NB4 (cell line): ENCODE results near the gene KCNK13.

Experiments
- CTCF ChIP-seq: IDR thresholded peaks from one replicate; pipeline ENCODE4 v1.5.1; 2012; ENCODE audit warnings: low read depth, low read length
- MAX ChIP-seq: IDR thresholded peaks from 2 replicates; pipeline ENCODE4 v1.6.1; 2011; ENCODE audit warnings: low read depth, low read length
- POLR2A ChIP-seq: IDR thresholded peaks from 2 replicates; pipeline ENCODE4 v1.6.1; 2011; ENCODE audit warnings: mild to moderate bottlenecking; ENCODE audit not compliant: insufficient read length; ENCODE audit errors: extremely low read depth

GRCh38 chr14:90116444-90116843 is 54.6 kb downstream of the KCNK13 start:
- no peak for TF ChIP-seq POLR2A
- TF ChIP-seq CTCF, result no peak
- TF ChIP-seq MAX, result no peak
